GM18507 (cell line): Measurements from ENCODE around the gene GAS5.

Experiments used
- DNase-seq: peaks from one replicate; pipeline ENCODE4 v3.0.0; 2011; ENCODE audit warnings: low read depth; ENCODE audit not compliant: insufficient read length; ENCODE audit errors: extremely low spot score
- FAIRE-seq: peaks from 2 replicates; lab custom pipeline; 2011; peaks lifted over from hg19 to GRCh38; lab: Jason Lieb, UNC

The GAS5 gene

DNA sequence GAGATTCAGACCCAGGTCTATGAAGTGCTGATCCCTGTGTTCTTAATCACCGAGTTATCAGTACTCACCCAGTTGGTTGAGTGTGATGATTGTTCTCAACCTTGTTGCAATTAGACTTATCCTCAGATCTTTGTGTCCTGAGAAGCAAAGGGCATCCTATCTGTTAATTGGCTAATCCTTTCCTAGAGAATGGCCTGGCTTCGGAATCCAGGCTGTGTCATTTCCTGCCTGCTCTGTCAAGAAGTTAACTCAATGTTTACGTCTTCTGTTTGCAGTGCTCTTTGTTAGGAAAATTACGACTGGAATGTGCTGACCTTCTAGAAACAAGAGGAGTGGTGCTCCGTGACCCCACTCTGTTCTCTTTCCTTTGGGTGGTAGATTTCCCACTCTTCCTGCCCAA lies 14.7 kb downstream of the GAS5 start:
- FAIRE-seq (no peak), DNase-seq (no peak)

DNA sequence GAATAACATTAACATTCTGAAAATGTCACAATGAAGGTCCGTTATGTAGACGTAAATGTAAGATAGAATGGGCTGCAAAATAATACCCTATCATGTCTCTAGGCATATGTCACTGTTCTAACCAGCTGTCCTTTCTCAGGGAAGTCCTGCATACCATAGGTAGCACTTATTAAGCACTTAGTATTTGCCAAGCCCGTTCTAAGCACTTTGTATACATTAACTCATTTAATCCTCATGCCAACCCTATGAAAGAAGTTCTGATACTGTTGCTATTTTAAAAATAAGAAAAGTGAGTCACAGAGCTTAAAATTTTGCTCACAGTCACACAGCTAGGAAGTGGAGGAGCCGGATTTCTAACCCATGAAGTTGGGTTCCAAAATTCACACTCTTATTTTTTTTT lies 15.7 kb downstream of the GAS5 start:
- FAIRE-seq (no peak), DNase-seq (no peak)

DNA sequence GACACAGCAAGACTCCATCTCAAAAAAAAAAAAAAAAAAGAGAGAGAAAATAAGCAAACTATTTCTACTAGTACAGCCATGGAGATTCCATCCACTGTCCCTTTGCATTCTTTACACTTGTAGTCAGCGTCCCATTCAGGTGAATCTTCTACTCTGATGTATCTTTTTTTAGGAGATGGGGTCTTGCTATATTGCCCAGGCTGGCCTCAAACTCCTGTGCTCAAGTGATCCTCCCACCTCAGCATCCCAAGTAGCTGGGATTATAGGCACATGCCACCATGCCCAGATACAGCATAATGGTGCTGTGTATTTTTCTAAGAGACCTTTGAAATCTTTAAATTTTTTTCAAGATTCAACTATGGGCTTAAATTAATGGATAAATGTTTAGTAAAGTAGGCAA lies 35.0 kb downstream of the GAS5 start:
- no peak for FAIRE-seq
- no peak for DNase-seq

DNA sequence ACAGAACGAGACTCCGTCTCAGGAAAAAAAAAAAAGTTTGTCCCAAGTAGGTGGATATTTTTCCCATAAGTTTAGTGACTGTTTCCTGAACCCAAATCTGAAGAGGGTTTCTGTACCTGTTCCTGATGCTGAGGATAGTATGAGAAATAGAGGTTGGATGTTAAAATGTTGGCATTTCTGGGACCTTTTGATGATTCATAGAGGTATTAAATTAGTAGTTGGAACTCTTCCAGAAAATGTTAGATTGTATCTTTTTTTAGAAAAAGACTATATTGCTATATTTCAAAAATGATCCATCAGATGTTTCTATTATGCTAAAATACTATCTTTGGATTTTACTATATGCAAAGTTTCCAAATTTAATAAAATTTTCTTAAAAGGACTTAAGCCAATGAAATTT lies 40.2 kb downstream of the GAS5 start:
- FAIRE-seq (no peak), DNase-seq (no peak)

DNA sequence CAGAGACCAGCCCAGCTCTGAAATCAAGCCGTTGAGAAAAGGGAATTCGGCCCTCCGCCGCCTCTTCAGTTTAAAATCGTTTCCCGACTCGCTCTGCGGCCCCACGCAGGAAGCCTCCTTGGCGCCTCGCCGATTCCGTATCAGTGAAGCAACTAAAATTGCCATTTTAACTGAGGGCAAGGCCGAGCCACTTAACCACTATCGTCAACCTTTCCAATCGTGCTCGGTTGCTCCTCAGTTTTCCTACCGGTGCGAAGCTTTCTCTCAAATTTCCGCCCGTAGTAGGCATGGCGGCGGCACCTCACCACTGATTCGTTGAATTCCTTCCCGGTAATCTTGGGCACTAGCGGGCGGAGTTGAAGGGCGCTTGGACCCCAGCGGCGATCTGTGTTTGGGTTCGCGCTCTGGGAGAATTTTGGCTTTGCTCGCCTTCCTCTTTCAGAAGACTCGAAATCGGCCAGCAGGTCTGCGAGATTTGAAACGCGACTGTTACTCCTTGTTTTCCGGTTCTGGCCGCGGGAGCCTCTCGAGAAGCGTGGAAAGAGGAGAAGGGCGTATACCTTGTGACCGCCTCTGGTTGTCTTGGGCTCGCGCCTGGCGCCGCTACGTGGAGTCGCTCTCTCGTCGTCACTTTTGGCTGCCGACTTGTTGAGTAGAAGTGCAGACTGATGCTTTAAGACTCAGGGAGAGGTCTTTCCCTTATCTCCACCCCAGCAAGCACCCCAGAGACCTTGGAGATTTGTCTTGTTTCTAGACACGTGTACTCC lies 43.3 kb downstream of the GAS5 start, which contains the start of the genes CENPL and DARS2:
TSS of gene CENPL (minus strand) at position 569 of the 767 bp plus-strand sequence. CDS start 13,584 bp downstream, outside the sequence.
TSS of gene DARS2 (plus strand) at position 359 of the 767 bp plus-strand sequence. CDS start 557 bp downstream, outside the sequence.
- DNase-seq (peak; percentile 75), FAIRE-seq (peak; percentile 95)

DNA sequence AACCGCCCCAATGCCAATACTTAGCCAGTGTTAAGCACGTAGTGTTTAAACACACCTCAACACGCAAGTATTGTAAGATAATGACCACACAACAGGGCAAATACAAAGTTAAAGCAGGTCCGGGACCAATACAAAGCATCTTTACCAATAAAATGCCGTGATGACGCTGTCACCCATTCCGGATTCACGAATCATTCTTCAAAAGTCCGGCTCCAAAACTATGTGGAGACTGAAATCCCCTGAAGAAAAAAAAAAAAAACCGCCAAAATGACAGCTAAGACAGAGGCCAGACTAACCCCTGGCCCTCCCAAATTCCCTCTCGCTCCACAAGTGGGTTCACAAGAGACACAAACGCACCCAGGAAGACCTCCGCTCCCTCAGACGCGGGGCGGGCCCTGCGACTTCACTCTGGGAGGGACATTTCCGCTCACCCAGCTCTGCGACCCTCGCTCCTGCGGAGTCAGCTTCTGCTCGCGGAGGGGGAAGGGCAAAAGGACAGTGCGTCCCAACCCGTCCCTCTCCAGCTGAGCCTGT lies 43.9 kb downstream of the GAS5 start:
- no peak for FAIRE-seq
- no peak for DNase-seq

DNA sequence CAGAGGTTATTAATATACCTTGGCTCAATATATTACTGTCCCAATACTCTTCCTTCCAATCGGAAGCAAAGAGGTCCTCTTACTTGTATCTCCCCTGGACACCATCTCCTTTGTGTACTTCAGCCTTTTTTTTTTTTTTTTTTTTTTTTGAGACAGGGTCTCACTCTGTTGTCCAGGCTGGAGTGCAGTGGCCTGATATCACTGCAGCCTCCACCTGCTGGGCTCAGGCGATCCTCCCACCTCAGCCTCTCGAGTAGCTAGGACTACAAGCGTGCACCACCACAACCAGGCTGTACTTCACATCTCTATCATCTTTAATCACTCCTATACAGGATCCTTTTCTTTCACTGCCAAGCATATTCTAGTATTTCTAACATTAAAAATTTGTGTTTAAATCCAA lies 46.1 kb downstream of the GAS5 start:
- FAIRE-seq (no peak), DNase-seq (no peak)

DNA sequence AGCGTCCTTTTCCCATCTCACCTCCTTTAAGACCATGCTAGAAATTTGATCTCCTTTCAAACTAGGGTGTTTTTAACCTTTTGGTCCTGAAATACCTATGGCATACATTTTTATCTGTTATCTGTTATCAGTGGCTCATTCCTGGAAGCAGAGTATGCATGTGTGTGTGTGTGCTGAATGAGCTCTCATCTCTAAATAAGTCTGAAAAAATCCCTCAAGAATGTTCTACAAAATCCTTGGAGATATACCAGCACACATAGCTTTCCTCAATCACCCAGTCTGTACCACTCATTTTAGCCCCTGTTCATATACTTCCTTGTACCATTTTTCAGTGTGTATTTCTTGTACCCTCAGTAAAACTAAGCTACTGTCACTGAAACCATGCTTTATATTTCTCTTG lies 49.3 kb downstream of the GAS5 start:
- DNase-seq (no peak), FAIRE-seq (no peak)
